Astrocyte of the spinal cord (primary cell): ENCODE measurements around the gene SRPK1.

ENCODE experiments used
- DNase-seq: peaks from one replicate; pipeline ENCODE4 v3.0.0; 2011; ENCODE audit warnings: low read depth, low spot score
- H3K4me3 ChIP-seq: 2 replicates; pipeline ENCODE4 v1.5.1; 2011; ENCODE audit warnings: low read depth, mild to moderate bottlenecking, low read length, moderate library complexity
- CTCF ChIP-seq: IDR thresholded peaks from 2 replicates; pipeline ENCODE4 v1.5.1; 2012; ENCODE audit warnings: low read depth, mild to moderate bottlenecking, low read length, inconsistent platforms
- in situ Hi-C: cut with HindIII; loops from 2 replicates; pipeline ENCODE4 v1.10.0; 2017; ENCODE audit warnings: low sequenced_read_pairs

SRPK1 gene

GRCh38 chr6:35798706-35799105 is 122.2 kb downstream of the SRPK1 start:
- no peak overlapping the region for H3K4me3 ChIP-seq
- no peak for DNase-seq
- in situ Hi-C loops, result no loop called here
- no peak for TF ChIP-seq CTCF

- H3K4me3 ChIP-seq, result no peak overlapping the region
- in situ Hi-C loops, result no loop called here
- no peak for TF ChIP-seq CTCF
- no peak for DNase-seq
Observed at GRCh38 chr6:35797837-35798526, 122.9 kb downstream of the SRPK1 start.

GRCh38 chr6:35796236-35796635 is 124.7 kb downstream of the SRPK1 start:
- H3K4me3 ChIP-seq, result no peak overlapping the region

GRCh38 chr6:35795453-35796071 is 125.3 kb downstream of the SRPK1 start:
- DNase-seq, result no peak
- TF ChIP-seq CTCF, result no peak
- in situ Hi-C loops, result no loop called here

More at GRCh38 chr6:35796236-35796635, 124.7 kb downstream of the SRPK1 start:
- TF ChIP-seq CTCF, result no peak
- no peak for DNase-seq
- in situ Hi-C loops, result no loop called here

GRCh38 chr6:35794536-35795452 is 126.1 kb downstream of the SRPK1 start:
- no peak overlapping the region for H3K4me3 ChIP-seq
- TF ChIP-seq CTCF, result no peak
- in situ Hi-C loops, result no loop called here
- DNase-seq, result no peak

More at GRCh38 chr6:35795453-35796071, 125.3 kb downstream of the SRPK1 start:
- H3K4me3 ChIP-seq, result no peak overlapping the region

GRCh38 chr6:35790683-35791082 is 130.2 kb downstream of the SRPK1 start:
- no peak overlapping the region for H3K4me3 ChIP-seq
- no peak for DNase-seq
- no peak for TF ChIP-seq CTCF
- in situ Hi-C loops, result no loop called here
